Measurements from ENCODE around the gene ATP10A.
"Not testable (repeated sequence)": the region's sequence is repeated elsewhere in the genome, so short reads cannot be mapped to it uniquely, and the experiment has no call there.

The ATP10A gene

DNA sequence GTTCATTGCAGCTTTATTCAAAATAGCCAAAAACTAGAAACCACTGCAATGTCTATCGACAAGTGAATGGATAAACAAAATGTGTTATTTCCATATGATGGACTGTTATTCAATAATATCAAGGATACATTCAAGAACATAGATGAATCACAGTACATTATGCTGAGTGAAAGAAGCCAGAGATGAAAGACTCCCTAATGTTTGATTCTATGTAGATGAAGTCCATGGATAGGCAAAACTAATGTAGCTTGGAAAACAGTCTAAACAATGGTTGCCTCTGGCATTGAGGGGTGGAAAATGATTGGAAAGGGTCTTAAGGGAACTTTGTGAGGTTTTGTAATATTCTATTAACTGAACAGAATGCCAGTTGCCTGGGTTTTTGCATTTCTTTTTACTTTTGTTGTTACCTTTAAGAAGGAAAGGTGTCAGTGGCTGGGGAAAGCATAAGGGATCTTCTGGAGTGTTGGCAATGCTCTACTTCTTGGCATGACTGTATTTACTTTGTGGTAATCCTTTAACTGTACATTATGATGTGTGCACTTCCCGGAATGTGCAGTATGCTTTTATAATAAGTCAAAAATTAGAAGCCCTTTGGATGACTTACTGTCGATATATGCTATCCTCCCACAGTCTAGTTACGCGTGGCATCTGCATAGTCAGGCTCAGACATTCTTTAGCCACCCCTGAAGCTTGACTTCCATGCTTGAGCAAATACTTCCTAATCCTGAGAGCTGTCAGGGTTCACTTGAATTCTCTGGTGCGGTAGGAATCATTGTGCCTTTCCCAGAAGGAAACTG lies 20.5 kb upstream of the ATP10A start:
- DNase-seq, result no peak

DNA sequence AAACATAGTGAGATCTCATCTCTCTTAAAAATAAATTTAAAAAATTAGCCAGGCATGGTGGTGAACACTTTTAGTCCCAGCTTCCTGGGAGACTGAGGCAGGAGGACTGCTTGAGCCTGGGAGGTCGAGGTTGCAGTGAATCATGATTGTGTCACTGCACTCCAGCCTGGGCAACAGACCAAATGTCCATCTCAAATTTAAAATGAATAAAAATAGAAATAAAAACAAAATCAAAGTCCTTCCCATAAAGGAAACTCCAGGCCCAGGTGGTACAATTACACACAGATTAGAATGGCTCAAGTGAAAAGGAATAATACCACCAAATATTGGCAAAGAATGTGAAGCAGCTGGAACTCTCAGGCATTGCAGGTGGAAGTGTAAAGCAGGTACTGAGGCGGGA lies 19.3 kb upstream of the ATP10A start:
- no peak for DNase-seq

DNA sequence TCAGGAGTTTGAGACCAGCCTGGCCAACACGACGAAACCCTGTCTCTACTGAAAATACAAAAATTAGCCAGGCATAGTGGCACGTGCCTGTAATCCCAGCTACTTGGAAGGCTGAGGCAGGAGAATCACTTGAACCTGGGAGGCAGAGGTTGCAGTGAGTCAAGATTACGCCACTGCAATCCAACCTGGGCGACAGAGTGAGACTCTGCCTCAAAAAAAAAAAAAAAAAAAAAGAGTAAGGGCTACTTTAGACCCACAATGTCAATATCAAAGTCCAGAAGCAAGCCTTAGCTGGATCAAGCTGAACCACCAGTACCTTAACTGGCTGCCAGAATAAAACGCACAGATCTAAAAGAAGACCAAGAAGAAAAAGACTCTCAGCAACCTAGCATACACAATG lies 17.8 kb upstream of the ATP10A start:
- not testable (repeated sequence) for DNase-seq

DNA sequence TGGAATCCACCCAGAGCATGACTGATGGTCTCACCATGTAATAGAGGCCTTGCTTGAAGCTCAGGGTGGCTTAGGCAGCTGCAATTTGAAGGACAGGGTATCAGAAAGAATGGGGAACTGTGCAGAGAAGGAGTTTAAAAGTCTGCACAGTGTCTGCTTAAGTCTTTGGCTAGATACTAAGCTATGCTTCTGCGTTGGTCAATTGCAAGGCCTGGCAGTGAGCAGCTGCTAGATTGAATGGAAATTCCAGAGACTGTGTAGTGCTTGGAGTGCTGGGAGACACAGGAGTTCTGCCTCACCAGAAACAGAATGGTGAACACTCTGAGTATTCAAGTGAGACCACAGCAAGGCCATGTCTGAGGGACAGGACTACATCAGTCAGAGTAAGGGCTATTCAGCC lies 17.3 kb upstream of the ATP10A start:
- no peak for DNase-seq

DNA sequence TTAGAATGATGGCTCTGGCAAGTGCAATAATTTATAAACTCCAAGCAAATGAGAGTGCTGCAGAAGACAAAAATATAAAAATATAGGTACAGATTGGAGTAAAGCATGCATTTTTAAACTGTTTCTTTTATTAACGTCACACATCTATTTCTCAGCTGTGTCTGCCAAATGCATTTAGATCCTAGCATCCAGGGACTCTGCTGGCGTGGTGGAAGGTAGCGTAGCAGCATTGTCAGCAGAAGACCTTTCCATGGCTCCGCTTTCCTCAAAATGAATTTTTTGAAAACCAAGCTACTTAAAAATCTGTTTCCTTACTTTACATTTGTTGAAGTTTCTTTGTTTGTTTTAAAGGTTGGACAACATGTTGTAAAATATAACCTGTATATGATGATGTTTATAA lies 16.3 kb upstream of the ATP10A start:
- DNase-seq, result no peak

DNA sequence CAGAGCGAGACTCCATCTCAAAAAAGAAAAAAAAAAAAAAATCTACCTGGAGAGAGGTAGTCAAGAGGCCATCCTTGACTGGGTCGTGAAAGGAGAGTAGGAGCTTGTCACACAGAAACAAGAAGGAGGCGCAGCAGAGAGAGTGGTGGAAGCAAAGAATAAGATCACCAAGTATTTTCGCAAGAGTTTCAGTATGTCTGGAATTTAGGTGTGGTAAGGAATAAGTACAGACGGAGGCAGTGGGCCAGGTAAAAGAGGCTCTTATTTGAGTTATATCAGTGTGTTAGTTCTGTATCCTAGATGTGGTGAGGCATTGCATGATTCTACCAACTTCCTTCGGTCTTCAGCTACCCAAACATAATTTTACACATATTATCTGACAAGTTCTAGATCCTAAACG lies 14.6 kb upstream of the ATP10A start:
- DNase-seq, result no peak

DNA sequence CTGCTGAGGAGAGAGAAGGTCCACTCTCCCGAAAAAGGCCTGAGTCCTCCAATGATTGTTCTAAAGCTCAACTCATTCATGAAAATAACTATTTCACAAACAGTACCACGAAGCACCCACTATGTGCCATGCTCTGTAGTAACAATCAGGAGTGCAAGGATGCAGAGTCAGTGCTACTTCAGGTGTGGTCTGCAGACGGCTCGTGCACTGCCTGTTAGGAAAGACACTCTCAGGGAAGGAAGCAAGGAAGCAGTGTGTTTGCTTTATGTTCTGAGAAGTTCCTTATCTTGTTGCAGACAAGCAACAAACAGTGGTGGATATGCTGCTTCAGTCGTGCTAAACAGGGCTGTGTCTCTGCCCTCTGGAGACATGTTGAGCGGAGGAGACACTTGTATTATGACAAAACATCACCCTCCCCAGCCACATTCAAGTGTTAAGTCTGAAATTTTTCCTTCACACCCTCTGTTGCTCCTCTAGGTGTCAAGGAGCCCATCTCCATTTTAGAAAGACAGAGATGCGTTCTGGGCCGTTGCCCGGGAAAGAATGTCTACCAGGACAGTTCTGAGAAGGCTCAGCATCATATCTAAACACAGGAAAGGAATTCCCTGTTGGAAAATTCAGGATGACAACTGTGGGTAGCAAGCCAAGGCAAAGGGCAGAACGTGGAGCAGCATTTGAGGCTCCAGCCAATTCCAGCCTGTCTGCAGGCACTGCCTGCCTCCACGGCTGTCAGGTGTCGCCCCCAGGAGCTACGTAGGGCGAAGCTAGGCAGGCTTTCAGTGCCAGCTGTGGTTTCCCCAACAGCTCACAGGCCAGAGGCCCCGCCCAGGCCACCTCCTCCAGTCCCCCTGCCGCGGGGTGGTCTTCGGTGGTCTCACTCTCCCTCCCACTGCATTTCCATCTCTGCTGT lies 13.4 kb upstream of the ATP10A start:
- no peak for DNase-seq

DNA sequence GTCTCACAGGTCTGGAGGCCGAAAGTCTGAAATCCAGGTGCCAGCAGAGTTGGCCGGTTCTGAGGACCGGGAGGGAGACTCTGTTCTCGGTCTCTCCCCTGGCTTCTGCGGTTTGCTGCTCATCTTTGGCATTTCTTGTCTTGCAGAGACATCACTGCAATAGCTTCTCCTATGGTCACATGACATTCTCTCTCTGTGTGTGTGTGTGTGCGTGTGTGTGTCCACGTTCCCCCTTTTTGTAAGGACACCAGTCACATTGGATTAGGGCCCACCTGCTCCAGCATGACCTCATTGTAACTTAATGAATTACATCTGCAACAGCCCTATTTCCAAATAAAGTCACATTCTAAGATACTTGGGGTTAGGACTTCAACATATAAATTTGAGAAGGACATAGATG lies 12.4 kb upstream of the ATP10A start:
- DNase-seq, result no peak

DNA sequence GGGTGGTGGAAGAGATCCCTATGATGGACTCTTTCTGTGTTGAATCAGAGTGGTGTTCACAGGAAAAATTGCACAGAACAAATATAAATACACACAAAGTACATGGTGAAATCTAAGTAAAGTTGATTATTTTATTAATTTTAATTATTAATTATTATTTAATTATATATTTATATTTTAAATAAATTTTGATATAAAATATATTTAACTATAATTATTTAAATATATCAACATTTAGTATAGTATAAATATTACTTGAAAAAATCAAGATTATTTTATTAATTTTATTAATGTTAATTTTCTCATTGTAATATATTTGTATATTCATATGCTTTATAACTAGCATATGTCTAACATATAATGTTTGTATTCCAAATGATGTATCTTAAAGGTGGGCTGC lies 11.3 kb upstream of the ATP10A start:
- DNase-seq, result no peak

DNA sequence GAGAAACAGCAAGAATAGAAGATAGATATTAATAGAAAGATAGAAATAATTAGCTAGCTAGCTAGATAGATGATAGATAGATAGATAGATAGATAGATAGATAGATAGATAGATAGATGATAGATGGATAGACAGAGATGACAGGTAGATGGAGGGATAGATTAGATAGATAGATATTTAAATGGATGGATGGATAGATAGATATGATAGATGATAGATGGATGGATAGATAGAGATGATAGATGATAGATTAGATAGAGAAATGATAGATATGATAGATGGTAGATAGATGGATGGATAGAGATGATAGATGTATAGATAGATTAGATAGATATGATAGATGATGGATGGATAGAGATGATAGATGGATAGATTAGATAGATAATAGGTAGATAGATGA lies 8.3 kb upstream of the ATP10A start:
- no peak for DNase-seq

DNA sequence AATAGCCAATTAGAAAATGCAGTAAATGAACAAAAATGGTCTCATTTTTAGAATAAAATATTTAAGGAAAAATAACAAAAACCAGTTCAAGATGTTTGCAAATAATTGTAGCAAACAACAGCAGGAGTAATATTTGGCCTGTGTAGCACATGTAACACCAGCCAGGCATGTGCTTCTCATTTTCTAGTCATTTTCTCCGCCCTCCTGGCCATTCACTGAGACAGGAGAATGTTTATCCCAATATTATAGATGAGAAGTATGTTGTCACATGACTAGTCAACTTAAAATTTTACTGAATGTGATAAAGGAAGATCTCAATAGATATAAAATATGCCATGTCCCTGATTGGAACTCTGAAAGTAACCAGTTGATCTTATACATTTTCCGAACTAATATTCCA lies 7.8 kb upstream of the ATP10A start:
- no peak for DNase-seq

DNA sequence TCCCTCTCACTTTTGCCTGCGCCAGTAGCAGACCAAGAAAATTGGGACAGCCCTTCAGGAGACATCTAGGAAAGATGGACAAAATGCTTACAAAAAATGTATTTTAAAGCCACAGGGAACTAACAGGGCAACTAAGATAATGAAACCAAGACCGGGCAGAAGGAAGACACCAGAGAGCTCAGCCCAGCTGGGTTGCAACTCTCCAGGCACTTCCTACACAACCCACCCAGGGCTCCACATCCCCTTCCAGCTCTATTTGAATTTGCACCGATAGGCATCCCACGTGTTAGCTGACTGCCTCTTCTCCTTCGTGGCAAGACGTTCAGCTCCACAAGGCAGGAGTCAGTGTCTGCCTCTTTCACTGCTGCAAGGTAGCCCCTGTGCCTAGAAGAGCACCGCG lies 6.6 kb upstream of the ATP10A start:
- no peak for DNase-seq

DNA sequence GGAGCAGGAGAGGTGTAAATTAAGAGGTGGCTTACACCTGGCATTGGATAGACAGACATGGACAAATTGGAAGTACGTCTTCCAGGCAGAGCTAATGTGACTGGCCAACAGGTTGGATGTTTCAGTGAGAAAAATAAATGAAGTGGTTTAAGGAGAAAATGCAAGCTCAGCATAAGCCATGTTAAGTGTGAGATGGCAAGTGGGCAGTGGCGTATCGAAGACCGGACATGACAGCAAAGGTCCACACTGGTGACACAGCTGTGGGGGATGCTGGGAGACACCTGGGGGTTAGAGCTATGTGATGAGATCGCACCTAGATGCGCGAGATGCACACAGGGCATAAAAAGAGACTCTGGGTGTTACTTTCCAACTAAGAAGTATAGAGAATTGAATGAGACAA lies 3.7 kb upstream of the ATP10A start:
- no peak for DNase-seq

DNA sequence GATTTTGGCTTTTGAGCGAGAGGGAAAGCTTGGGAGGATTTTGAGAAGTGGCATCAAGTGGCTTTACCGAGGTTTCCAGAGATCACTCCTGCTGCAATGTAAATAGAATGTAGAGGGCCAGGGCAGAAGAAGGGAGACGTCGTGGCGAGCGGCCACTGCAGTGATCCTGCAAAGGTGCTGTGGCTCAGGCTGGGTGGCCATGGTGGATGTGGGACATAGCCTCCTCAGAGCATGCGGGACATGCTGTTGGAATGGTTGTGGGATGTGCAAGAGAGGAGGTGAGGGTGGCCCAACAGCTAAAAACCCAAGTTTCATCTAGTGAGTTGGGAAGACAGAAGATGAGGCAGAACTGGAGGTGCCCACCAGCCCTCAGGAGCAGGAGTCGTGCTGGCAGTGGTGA lies 3.1 kb upstream of the ATP10A start:
- no peak for DNase-seq

DNA sequence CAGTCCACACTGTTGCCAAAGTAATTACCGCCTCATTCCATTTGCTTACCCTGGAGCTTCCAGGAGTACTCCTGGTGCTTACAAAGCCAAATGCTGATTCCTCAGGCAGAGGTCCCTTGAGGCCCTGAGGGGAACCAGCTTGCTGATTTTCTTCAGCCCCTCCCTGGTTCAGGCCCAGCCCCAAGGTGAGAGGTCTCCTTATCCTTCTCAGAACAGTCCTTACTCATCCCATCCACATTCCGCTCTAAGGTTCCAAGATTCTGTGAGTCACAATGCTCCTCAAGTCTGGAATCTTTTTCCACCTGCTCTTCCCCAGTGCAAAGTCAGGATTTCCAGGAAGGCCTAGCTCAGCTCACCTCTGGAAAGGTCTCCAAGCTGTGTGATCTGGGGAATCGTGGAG lies 1.8 kb upstream of the ATP10A start:
- no peak for DNase-seq

DNA sequence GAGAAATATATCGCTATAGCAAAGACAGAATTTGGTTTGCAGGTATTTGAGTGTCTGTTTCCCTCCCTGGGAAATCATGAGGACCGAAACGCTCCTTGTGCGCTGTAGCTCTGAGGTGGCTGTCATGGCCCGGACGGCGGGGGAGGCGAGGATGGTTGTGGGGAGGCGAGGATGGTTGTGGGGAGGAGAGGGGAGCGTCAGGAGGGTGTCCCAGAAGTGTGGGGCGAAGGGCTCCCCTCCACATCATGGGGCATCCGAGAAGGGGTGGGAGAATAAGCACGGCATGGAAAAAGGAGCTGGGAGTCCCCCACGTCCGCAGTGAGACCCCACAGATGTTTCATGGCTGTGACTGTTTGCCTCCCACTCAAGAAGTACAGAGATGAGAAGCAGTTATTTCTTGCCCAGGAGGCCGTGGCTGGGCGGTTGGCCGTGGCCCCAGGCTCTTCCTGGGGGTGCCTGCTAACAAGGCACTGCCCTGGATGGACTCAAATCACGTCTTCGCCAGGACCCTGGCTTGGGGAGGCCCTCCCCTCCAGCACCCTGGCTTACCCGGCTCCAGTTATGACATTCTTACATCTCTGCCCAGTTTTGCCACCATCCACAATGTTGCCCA lies 947 bp upstream of the ATP10A start:
- DNase-seq, result no peak

DNA sequence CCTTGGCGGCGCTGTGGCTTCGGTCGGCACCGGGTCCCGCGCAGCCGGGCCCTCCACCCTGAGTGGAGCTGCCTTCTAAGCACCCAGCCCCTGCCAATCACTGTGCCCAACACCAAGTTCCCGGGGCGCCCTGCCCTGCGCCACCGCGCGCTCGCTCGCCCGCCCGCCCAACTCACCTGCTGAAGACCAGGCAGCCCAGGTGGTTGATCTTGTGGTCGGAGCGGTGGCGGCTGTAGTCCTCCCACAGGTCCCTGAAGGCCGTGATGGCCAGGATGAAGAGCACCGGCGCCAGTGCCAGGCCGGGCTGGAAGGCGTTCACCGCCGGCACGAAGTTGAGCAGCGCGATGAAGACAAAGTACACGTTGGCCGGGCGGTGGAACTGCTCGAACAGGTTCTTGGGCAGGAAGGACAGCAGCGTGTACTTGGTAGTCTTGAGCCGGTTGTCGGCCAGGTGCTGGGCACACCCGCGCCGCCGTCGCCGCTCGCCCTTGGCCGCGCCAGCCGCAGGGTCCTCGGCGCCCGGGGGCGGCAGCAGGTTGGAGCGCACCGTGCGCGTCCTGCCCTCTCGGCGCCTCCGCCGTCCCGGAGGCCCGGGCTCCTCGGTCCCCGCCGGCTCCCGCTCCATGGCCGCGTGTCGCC lies 536 bp downstream of the ATP10A start:
- peak; percentile 52 for DNase-seq

DNA sequence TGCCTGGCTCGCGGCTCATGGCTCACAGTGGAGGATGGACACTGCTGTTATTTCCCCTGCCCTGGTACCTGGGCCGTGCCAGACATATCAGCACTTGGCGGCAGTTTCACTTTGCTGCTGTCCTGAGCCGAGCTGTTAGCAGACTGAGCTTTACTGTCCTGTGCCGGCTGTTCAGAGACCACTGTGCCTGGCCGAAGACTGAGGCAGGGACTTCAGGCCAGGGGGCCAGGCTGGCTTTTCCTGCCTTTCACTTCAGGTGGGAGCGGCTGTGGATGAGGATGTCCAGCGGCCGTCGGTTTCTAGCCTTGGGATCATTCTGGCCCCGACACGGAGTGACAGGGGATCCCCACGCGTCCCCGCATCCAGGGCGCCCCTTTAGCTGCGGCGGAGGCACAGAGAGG lies 1.1 kb downstream of the ATP10A start:
- no peak for DNase-seq

DNA sequence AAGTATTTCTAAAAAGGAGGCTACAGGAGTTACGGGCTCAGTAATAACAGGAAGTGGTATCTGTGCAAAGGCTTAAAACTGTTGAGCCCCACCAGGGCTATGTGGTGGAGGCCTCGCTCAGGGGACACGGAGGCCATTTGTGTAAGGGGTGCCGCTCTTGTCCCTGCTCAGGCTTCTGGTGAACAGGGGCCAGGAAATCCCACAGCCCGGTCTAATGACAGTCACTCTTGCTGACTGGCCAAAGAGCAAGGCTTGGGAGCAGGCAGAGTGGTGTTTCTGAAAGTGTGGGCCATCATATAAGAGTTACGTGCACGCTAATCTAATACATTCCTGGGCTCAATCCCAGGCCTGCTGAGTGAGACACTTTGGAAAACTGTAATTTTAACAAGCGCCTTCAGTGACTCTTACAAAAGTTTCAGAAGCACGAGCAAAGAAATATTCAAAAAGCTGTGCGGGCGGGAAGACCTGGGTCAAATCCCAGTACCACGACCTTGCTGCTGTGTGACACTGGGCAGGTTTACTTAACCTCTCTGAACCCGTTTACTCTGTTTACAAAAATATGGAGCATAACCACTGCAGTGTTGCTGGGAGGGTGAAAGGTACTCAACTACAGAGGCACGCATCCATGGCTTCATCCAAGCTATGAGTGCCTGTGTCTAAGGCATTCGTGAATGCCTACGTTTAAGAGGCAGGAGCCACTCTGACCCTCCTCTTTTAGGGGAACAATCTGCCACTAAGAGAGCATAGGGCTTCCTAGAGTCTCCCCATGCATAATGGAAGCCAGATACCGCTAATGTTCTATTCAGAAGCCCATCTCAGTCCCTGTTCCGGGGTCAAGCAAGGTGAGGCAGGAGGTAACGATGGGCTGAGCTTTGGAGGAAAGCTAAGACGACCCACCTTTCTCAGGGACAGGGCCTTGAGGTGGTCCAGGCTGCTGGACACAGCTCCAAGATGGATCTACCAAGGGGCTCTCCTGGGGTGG lies 2.0 kb downstream of the ATP10A start:
- peak; percentile 36 for DNase-seq

DNA sequence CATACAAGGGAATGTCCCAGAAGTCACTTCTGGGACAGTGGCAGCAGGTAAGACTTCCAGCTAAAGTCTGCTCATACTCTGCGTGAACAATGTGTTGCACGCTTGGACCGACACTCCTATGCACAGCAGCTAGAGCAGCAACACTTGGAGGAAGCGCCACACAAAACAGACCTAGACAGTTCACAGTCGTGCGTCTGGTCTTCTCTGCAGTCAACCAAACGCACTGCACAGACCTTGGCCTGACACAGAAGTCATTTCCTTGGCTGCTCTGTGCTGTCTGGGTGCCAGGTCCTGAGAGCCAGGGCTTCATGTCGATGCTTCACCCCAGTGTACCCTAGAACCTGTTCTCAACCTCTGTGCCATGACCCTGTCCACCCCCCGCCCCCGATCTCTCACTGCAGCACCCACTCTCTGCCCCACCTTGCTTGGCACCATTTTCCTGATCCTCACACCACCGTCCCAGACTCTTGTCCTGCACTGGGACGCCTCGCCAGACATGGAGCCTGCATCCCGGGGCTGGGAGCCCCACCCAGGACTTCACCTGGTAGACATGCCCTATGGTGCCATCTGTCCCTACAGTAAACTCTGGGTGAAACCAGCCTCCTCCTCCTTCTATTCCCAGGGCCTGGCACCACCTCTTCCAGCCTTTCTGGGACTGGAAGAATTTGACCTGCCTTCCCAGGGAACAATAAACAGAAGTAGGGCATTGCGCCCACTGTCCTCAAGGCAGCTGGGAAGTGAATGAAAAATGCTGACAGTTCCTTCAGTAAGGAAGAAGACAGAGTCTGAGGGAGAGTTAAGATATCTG lies 3.1 kb downstream of the ATP10A start:
- DNase-seq, result peak; percentile 44
